ENCODE measurements around the gene KRTAP1-4.

KRTAP1-4 gene

DNA sequence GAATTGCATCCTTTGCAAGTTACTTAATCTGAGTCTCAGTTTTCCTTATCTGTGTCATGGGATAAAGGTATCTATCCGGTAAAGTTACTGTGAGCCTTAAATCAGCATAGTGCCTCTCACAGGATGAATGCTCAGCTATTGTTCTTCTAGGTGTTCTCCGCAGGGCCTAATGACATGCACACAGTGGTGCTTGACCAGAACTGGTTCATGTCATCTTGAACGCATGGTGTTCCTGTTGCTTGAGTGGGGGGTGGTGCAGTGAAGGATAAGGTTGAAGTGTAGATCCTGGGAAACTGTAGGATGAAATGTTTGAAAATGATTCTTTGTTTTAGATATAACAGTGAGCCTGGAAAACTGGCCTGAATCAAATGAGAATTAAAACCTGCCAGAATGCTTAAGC, 49.9 kb downstream of the KRTAP1-4 start:
- Histone ChIP-seq H3K4me2 (ENCODE audit: low read length) (no peak overlapping the region), H3K4me1 (ENCODE audit: control insufficient read depth, low read length) (no peaks in the 10 kb centered on the region), H3K27ac (ENCODE audit: low read depth, low read length) (no peak overlapping the region), H3K4me3 (ENCODE audit: low read length) (no peak overlapping the region), H3K9me2 (replicated peaks; ENCODE audit: control insufficient read depth, low read length) (no peaks in the 10 kb centered on the region), H3K36me3 (ENCODE audit: control insufficient read depth, low read length) (no peaks in the 10 kb centered on the region), H3F3A (ENCODE audit: control insufficient read depth, insufficient read depth) (no peaks in the 10 kb centered on the region), H3K79me2 (ENCODE audit: control insufficient read depth, low read length) (no peaks in the 10 kb centered on the region), H3K9me3 (ENCODE audit: control insufficient read depth, insufficient read depth, low read length) (no peaks in the 10 kb centered on the region), H4K20me1 (ENCODE audit: control insufficient read depth, insufficient read depth, low read depth, low read length) (no peaks in the 10 kb centered on the region), H3K27me3 (ENCODE audit: control insufficient read depth, low read length) (peaks cover 2% of the 10 kb centered on the region)
- TF ChIP-seq, protein P1, sequence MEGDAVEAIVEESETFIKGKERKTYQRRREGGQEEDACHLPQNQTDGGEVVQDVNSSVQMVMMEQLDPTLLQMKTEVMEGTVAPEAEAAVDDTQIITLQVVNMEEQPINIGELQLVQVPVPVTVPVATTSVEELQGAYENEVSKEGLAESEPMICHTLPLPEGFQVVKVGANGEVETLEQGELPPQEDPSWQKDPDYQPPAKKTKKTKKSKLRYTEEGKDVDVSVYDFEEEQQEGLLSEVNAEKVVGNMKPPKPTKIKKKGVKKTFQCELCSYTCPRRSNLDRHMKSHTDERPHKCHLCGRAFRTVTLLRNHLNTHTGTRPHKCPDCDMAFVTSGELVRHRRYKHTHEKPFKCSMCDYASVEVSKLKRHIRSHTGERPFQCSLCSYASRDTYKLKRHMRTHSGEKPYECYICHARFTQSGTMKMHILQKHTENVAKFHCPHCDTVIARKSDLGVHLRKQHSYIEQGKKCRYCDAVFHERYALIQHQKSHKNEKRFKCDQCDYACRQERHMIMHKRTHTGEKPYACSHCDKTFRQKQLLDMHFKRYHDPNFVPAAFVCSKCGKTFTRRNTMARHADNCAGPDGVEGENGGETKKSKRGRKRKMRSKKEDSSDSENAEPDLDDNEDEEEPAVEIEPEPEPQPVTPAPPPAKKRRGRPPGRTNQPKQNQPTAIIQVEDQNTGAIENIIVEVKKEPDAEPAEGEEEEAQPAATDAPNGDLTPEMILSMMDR (IDR thresholded peaks at IDR 0.05; ENCODE audit: low read depth, low read length, poor library complexity, severe bottlenecking), result no peak
- TF ChIP-seq EZH2phosphoT487 (IDR thresholded peaks at IDR 0.05; ENCODE audit: borderline replicate concordance, low read length), result no peak
